Ascending aorta (tissue), 2 donors: ENCODE results near the gene PDIK1L. TPM values are rescaled to one million over a fixed set of nuclear protein-coding genes. Genes with fewer than 3 reads are reported as not detected.

Source experiments
- DNase-seq, 2 donors: peaks; one replicate each; pipeline ENCODE4 v3.0.0-alpha.2; 2019; ENCODE audit warnings: low spot score in 2 of 2
- H3K27ac ChIP-seq, 2 donors: fragments of 200-600 bp; sonication (generic); one replicate each; pipeline ENCODE4 v1.5.1; 2016 to 2017; ENCODE audit warnings: mild to moderate bottlenecking in 1 of 2
- H3K27me3 ChIP-seq: fragments of 200-600 bp; sonication (generic); one replicate; pipeline ENCODE4 v1.5.1; 2017
- H3K36me3 ChIP-seq, 2 donors: fragments of 200-600 bp; sonication (generic); one replicate each; pipeline ENCODE4 v1.5.1; 2016
- H3K4me1 ChIP-seq, 2 donors: fragments of 200-600 bp; sonication (generic); one replicate each; pipeline ENCODE4 v1.5.1; 2016 to 2017; ENCODE audit warnings: mild to moderate bottlenecking in 1 of 2
- H3K4me3 ChIP-seq, 2 donors: fragments of 200-600 bp; sonication (generic); one replicate each; pipeline ENCODE4 v1.5.1; 2016 to 2017; ENCODE audit warnings: mild to moderate bottlenecking in 1 of 2
- H3K9me3 ChIP-seq, 2 donors: fragments of 200-600 bp; sonication (generic); one replicate each; pipeline ENCODE4 v1.5.1; 2016
- intact Hi-C: fragments of 100-400 bp; cut with DNase I; formaldehyde crosslinking; loops from one replicate; pipeline ENCODE4 v1.15.1; 2023
- total RNA-seq: library from RNA; depleted of rRNA; stranded (reverse); fragments of >200 nt; gene quantifications from one replicate; pipeline ENCODE4 v1.1.0, GENCODE V29; 2016
- TF ChIP-seq, protein P1 (sequence below), 3 experiments: fragments of 200-600 bp in 2 of 3; fragments of 450-650 bp in 1 of 3; sonication (generic) in 2 of 3; IDR thresholded peaks; one replicate each; pipeline ENCODE4 v1.5.1; 2016 to 2019; ENCODE audit warnings: antibody characterized with exemption in 3 of 3, mild to moderate bottlenecking in 1 of 3, moderate library complexity in 1 of 3

PDIK1L gene
- total RNA-seq, 1 donor from 2014 or later = 4.0 TPM

- Histone ChIP-seq H3K9me3 (no peaks in the 10 kb centered on the region), H3K27me3 (no peaks in the 10 kb centered on the region), H3K4me1 (no peaks in the 10 kb centered on the region), H3K4me3 (no peak overlapping the region), H3K27ac (peak overlapping the region in 1 of 2 donors; percentile 56), H3K36me3 (no peaks in the 10 kb centered on the region)
- intact Hi-C loops = no loop called here
- TF ChIP-seq, protein P1, sequence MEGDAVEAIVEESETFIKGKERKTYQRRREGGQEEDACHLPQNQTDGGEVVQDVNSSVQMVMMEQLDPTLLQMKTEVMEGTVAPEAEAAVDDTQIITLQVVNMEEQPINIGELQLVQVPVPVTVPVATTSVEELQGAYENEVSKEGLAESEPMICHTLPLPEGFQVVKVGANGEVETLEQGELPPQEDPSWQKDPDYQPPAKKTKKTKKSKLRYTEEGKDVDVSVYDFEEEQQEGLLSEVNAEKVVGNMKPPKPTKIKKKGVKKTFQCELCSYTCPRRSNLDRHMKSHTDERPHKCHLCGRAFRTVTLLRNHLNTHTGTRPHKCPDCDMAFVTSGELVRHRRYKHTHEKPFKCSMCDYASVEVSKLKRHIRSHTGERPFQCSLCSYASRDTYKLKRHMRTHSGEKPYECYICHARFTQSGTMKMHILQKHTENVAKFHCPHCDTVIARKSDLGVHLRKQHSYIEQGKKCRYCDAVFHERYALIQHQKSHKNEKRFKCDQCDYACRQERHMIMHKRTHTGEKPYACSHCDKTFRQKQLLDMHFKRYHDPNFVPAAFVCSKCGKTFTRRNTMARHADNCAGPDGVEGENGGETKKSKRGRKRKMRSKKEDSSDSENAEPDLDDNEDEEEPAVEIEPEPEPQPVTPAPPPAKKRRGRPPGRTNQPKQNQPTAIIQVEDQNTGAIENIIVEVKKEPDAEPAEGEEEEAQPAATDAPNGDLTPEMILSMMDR (IDR thresholded peaks at IDR 0.05) = no peak
- no peak for DNase-seq
Measured at GRCh38 chr1:26154750-26155149, 43.1 kb downstream of the PDIK1L start.

GRCh38 chr1:26155370-26156284 is 44.0 kb downstream of the PDIK1L start:
- H3K4me1 ChIP-seq = no peaks in the 10 kb centered on the region
- peak overlapping the region in 1 of 2 donors; percentile 56 for H3K27ac ChIP-seq
- no peaks in the 10 kb centered on the region for H3K9me3 ChIP-seq
- H3K36me3 ChIP-seq = no peaks in the 10 kb centered on the region
- no peaks in the 10 kb centered on the region for H3K27me3 ChIP-seq
- no peak for DNase-seq
- intact Hi-C loops = no loop called here
- H3K4me3 ChIP-seq = no peak overlapping the region
- TF ChIP-seq, protein P1 (IDR thresholded peaks at IDR 0.05) = no peak

DNA sequence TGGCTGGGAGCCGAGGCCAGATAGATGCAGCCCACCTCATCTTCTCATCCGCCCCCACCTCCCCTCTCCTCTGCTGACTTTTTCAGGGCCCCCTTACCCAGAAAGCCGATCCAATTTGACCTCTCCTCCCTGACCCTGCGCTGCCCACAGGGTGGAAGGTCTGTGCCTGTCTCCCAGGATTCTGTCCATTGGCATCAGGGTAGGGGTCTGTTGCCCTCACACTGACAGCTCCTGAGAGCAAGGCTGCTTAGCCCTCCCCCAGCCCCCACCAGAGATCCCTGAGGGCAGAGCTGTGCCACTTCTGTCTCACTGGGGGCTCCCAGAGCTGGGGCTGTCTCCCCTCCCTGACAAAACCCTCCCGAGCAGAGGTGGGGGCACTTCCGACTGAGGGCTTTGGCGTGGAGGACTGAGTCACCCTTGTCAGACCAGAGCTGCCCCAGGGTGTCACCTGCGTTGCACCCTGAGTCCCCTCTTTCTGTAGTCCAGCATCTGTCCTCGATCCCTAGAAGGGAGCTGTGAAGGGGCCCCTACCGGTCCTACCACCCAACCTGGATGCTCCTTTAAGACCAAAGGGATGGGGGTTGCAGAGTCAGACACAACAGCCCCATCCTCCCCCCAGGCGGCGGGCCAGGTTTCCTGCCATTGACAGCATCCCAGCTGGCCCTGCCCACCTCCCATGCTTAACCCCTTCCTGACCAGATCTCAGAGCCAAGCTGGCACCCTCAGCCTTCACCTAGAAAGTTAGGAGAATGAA is 44.8 kb downstream of the PDIK1L start:
- intact Hi-C loops = no loop called here
- Histone ChIP-seq H3K36me3 (no peaks in the 10 kb centered on the region), H3K9me3 (no peaks in the 10 kb centered on the region), H3K4me1 (peaks cover 4 to 6% of the 10 kb centered on the region in 2 donors), H3K4me3 (no peak overlapping the region), H3K27me3 (no peaks in the 10 kb centered on the region), H3K27ac (peak overlapping the region; percentile 22 to 44)
- no peak for DNase-seq
- TF ChIP-seq, protein P1 (IDR thresholded peaks at IDR 0.05) = no peak

DNA sequence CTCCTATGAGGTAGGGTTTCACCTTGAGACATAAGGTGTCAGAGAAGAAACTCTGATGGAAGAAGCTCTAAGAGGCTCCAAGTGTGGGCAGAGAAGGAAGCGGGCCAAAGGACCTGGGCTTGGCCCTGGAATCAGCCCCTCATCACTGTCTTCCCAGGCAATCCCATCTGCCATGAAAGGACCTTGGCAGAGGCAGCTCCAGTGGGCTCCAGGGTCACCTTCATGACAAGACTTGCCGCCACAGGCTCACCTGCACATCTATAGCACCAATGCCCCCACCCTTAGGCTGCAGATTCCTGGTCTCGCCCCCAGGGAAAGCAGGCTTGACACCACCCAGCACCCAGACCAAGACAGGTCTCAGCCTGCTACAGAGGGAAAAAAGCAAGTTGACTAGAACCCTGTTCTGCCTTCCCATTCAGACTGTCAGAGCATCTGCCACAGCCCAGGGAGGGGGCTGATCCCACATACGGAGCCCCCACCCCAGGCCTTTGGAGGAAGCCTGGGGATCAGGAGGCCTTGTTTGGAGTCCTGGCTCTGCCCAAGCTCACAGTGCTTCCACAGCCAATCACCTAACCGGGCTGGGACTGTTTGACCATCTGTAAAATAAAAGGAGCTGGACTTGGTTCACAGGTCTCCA is 46.8 kb downstream of the PDIK1L start:
- Histone ChIP-seq H3K27me3 (no peaks in the 10 kb centered on the region), H3K9me3 (no peaks in the 10 kb centered on the region), H3K4me1 (peaks cover 5 to 6% of the 10 kb centered on the region in 2 donors), H3K27ac (peak overlapping the region in 1 of 2 donors; percentile 24), H3K4me3 (no peak overlapping the region), H3K36me3 (no peaks in the 10 kb centered on the region)
- TF ChIP-seq, protein P1 (IDR thresholded peaks at IDR 0.05) = no peak
- no peak for DNase-seq
- intact Hi-C loops = no loop called here

- intact Hi-C loops = no loop called here
- Histone ChIP-seq H3K27ac (peak within 1 kb of the TSS in 1 of 2 donors; percentile 24), H3K4me3 (peak within 1 kb of the TSS in 1 of 2 donors; percentile 32)
Measured at GRCh38 chr1:26158908-26159742, 47.5 kb downstream of the PDIK1L start, which contains the start of gene FAM110D. TSS of gene FAM110D (plus strand) at chr1:26159079. CDS start at chr1:26161292, 2,213 bp downstream.

More at GRCh38 chr1:26158908-26159742, 47.5 kb downstream of the PDIK1L start, which contains the start of gene FAM110D:
- Histone ChIP-seq H3K27me3 (no peaks in the 10 kb centered on the region), H3K9me3 (no peaks in the 10 kb centered on the region), H3K4me1 (peaks cover 6 to 8% of the 10 kb centered on the region in 2 donors), H3K36me3 (no peaks in the 10 kb centered on the region)
- no peak for DNase-seq
- TF ChIP-seq, protein P1 (IDR thresholded peaks at IDR 0.05) = no peak
